GM23338 (cell line): ENCODE data around the gene MYO9A. TPM values are rescaled to one million over a fixed set of nuclear protein-coding genes. Genes with fewer than 3 reads are reported as not detected.

Source experiments
- ATAC-seq: fragments of 200-7000 bp; cut with Tn5 transposase; 3 replicates; pipeline ENCODE4 v1.9.1; 2020
- DNase-seq: peaks from one replicate; pipeline ENCODE4 v3.0.0-alpha.2; 2015; ENCODE audit warnings: low spot score
- H2AFZ ChIP-seq: fragments of 200-600 bp; sonication (generic); 2 replicates; pipeline ENCODE4 v1.8.0; 2016; ENCODE audit warnings: antibody characterized with exemption, mild to moderate bottlenecking, moderate library complexity
- H3F3A ChIP-seq: fragments of 200-600 bp; sonication (generic); replicated peaks from 2 replicates; pipeline ENCODE4 v1.8.0; 2017; ENCODE audit warnings: antibody characterized with exemption, mixed run types, low read depth
- H3K27ac ChIP-seq: fragments of 200-600 bp; sonication (generic); 2 replicates; pipeline ENCODE4 v1.6.1; 2016; ENCODE audit warnings: low read depth
- H3K27me3 ChIP-seq: fragments of 200-600 bp; sonication (generic); 2 replicates; pipeline ENCODE4 v1.8.0; 2016; ENCODE audit warnings: mild to moderate bottlenecking, mixed run types, moderate library complexity; ENCODE audit not compliant: insufficient read depth
- H3K36me3 ChIP-seq: fragments of 200-600 bp; sonication (generic); 2 replicates; pipeline ENCODE4 v1.8.0; 2016; ENCODE audit warnings: mild to moderate bottlenecking; ENCODE audit not compliant: insufficient read depth
- H3K4me1 ChIP-seq: fragments of 200-600 bp; sonication (generic); 2 replicates; pipeline ENCODE4 v1.8.0; 2016; ENCODE audit warnings: mild to moderate bottlenecking, moderate library complexity; ENCODE audit not compliant: insufficient read depth
- H3K4me2 ChIP-seq: fragments of 200-600 bp; sonication (generic); 2 replicates; pipeline ENCODE4 v1.7.1; 2017; ENCODE audit warnings: mixed run types
- H3K4me3 ChIP-seq: fragments of 200-600 bp; sonication (generic); 2 replicates; pipeline ENCODE4 v1.6.1; 2016; ENCODE audit warnings: mixed run types
- H3K79me2 ChIP-seq: fragments of 200-600 bp; sonication (generic); replicated peaks from 2 replicates; pipeline ENCODE4 v1.8.0; 2017; ENCODE audit warnings: mild to moderate bottlenecking; ENCODE audit not compliant: insufficient read depth
- H3K9me2 ChIP-seq: fragments of 200-600 bp; sonication (generic); 2 replicates; pipeline ENCODE4 v1.8.0; 2017; ENCODE audit not compliant: insufficient read depth
- H4K20me1 ChIP-seq: fragments of 200-600 bp; sonication (generic); replicated peaks from 2 replicates; pipeline ENCODE4 v1.8.0; 2017; ENCODE audit warnings: mild to moderate bottlenecking; ENCODE audit not compliant: insufficient read depth
- H3K27ac Mint-ChIP-seq: 2 replicates; pipeline ENCODE4 v1.8.0; 2020; ENCODE audit warnings: inconsistent platforms, mild to moderate bottlenecking, moderate library complexity, mixed read lengths
- H3K27me3 Mint-ChIP-seq: 3 replicates; pipeline ENCODE4 v1.8.0; 2022; ENCODE audit warnings: low read depth, mild to moderate bottlenecking, moderate library complexity, mixed read lengths, inconsistent platforms; ENCODE audit not compliant: insufficient read depth, poor library complexity
- H3K36me3 Mint-ChIP-seq: 3 replicates; pipeline ENCODE4 v1.8.0; 2021; ENCODE audit warnings: low read depth, mild to moderate bottlenecking, inconsistent platforms, moderate library complexity, mixed read lengths
- H3K4me1 Mint-ChIP-seq: 3 replicates; pipeline ENCODE4 v1.8.0; 2020; ENCODE audit warnings: mild to moderate bottlenecking, inconsistent platforms, mixed read lengths
- H3K4me3 Mint-ChIP-seq: 3 replicates; pipeline ENCODE4 v1.8.0; 2021; ENCODE audit warnings: moderate library complexity, mild to moderate bottlenecking, inconsistent platforms, mixed read lengths
- H3K9me3 Mint-ChIP-seq: 3 replicates; pipeline ENCODE4 v1.8.0; 2020; ENCODE audit warnings: moderate library complexity, mild to moderate bottlenecking, inconsistent platforms, mixed read lengths
- CREB1 ChIP-seq: fragments of 250-450 bp; sonication (Bioruptor Pico); IDR thresholded peaks from 2 replicates; pipeline ENCODE4 v1.5.0; 2020; ENCODE audit warnings: low read depth, mild to moderate bottlenecking, moderate library complexity
- EZH2 ChIP-seq: fragments of 200-600 bp; sonication (generic); IDR thresholded peaks from one replicate; pipeline ENCODE4 v1.8.0; 2017; ENCODE audit warnings: antibody characterized with exemption, mild to moderate bottlenecking, low read depth; ENCODE audit not compliant: unreplicated experiment
- EZH2phosphoT487 ChIP-seq: fragments of 200-600 bp; sonication (generic); IDR thresholded peaks from one replicate; pipeline ENCODE4 v1.8.1; 2018; ENCODE audit warnings: antibody characterized with exemption; ENCODE audit not compliant: unreplicated experiment
- JUNB ChIP-seq: IDR thresholded peaks from one replicate; pipeline ENCODE4 v1.6.1; 2016; ENCODE audit warnings: antibody characterized with exemption; ENCODE audit not compliant: unreplicated experiment
- POLR2AphosphoS5 ChIP-seq: IDR thresholded peaks from 2 replicates; pipeline ENCODE4 v1.6.1; 2016; ENCODE audit warnings: antibody characterized with exemption, low read depth
- STAT1 ChIP-seq: IDR thresholded peaks from one replicate; pipeline ENCODE4 v1.6.1; 2016; ENCODE audit warnings: antibody characterized with exemption; ENCODE audit not compliant: unreplicated experiment
- ZNF114 ChIP-seq: fragments of 250-450 bp; sonication (Bioruptor Pico); IDR thresholded peaks from 2 replicates; pipeline ENCODE4 v1.5.0; 2020; ENCODE audit warnings: mild to moderate bottlenecking, moderate library complexity
- ZNF331 ChIP-seq: fragments of 250-450 bp; sonication (Bioruptor Pico); IDR thresholded peaks from 2 replicates; pipeline ENCODE4 v1.5.0; 2020; ENCODE audit warnings: low read depth, mild to moderate bottlenecking, moderate library complexity
- polyA plus RNA-seq: library from polyadenylated mRNA; unstranded; fragments of >200 nt; fragmentation: Nextera tagmentation; extraction: Ambion mirVana; gene quantifications from 2 replicates; pipeline ENCODE4 v1.2.1, GENCODE V29; 2016
- total RNA-seq: library from RNA; depleted of rRNA; stranded (reverse); fragments of >200 nt; shearing (Covaris generic); gene quantifications from 2 replicates; pipeline ENCODE4 v1.2.3, GENCODE V29; 2014
- TF ChIP-seq, protein P1 (sequence below), 2 experiments: fragments of 200-600 bp in 1 of 2; sonication (generic) in 1 of 2; conservative IDR thresholded peaks; 2 replicates each; pipeline versions ENCODE4 v1.5.1 to v1.6.1; 2016 to 2017; ENCODE audit warnings: antibody characterized with exemption in 2 of 2, low read depth in 2 of 2, mild to moderate bottlenecking in 2 of 2, moderate library complexity in 1 of 2
- TF ChIP-seq, protein P2 (sequence below): IDR thresholded peaks from 2 replicates; pipeline ENCODE4 v1.6.1; 2016; ENCODE audit warnings: antibody characterized with exemption
- TF ChIP-seq, protein P3 (sequence below): IDR thresholded peaks from one replicate; pipeline ENCODE4 v1.6.1; 2018; ENCODE audit warnings: antibody characterized with exemption; ENCODE audit not compliant: unreplicated experiment

The MYO9A gene
- total and polyA plus RNA-seq, 2 experiments from 2014 or later = 11.6 to 32.8 TPM

DNA sequence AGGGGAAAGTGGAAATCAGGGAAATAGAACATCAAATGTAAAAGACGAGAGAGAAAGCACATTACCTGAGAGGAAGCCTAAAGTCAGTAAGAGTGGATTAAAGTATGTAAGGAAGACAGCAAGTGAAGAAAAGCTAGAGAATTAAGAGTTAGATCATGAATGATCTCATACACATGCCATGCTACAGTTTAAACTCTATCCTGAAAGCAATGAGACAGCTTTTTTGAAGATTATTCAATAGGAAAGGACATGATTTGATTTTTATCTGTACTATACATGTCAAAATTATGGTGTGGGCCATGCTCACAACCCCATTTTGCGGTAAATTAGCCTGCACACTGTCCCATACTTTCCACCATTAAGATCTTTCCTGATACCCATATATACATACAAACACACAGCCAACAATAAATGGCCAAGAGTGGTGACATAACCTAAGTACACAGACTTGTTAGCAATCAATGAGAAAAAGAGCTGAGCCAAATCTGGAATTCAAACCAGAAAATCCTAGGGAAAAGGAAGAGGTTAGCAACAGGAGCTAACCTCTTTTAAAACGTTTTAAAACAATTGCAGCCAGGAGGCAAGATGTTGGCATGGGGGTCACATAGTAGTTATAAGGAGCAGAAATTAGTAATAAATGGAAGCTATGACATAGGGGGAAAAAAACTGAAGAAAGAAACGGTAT lies 4.5 kb downstream of the MYO9A start:
- H3K36me3 Mint-ChIP-seq = no peaks in the 10 kb centered on the region; the same call in 2 of the 3 replicates
- Histone ChIP-seq H3K27me3 (no peaks in the 10 kb centered on the region), H3K4me2 (no peak overlapping the region), H3K4me3 (no peak overlapping the region), H3K79me2 (peaks cover 64% of the 10 kb centered on the region), H2AFZ (no peak overlapping the region), H4K20me1 (peaks cover 9% of the 10 kb centered on the region; the same call in 1 of the 2 replicates), H3K36me3 (no peaks in the 10 kb centered on the region), H3F3A (no peaks in the 10 kb centered on the region), H3K4me1 (0 out of 2 replicates have a peak, but pooled peaks cover 3% of the 10 kb centered on the region), H3K9me2 (no peaks in the 10 kb centered on the region), H3K27ac (no peak overlapping the region)
- peaks cover 3% of the 10 kb centered on the region for H3K27me3 Mint-ChIP-seq
- TF ChIP-seq, protein P1, sequence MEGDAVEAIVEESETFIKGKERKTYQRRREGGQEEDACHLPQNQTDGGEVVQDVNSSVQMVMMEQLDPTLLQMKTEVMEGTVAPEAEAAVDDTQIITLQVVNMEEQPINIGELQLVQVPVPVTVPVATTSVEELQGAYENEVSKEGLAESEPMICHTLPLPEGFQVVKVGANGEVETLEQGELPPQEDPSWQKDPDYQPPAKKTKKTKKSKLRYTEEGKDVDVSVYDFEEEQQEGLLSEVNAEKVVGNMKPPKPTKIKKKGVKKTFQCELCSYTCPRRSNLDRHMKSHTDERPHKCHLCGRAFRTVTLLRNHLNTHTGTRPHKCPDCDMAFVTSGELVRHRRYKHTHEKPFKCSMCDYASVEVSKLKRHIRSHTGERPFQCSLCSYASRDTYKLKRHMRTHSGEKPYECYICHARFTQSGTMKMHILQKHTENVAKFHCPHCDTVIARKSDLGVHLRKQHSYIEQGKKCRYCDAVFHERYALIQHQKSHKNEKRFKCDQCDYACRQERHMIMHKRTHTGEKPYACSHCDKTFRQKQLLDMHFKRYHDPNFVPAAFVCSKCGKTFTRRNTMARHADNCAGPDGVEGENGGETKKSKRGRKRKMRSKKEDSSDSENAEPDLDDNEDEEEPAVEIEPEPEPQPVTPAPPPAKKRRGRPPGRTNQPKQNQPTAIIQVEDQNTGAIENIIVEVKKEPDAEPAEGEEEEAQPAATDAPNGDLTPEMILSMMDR (conservative IDR thresholded peaks at IDR 0.05; ENCODE audit: low read depth in 2 of 2) = no peak
- TF ChIP-seq ZNF114 (CRISPR knock-in tag) (no peak), ZNF331 (no peak), STAT1 (no peak), JUNB (no peak), EZH2phosphoT487 (no peak), POLR2AphosphoS5 (no peak), CREB1 (no peak), EZH2 (no peak)
- TF ChIP-seq, protein P2, sequence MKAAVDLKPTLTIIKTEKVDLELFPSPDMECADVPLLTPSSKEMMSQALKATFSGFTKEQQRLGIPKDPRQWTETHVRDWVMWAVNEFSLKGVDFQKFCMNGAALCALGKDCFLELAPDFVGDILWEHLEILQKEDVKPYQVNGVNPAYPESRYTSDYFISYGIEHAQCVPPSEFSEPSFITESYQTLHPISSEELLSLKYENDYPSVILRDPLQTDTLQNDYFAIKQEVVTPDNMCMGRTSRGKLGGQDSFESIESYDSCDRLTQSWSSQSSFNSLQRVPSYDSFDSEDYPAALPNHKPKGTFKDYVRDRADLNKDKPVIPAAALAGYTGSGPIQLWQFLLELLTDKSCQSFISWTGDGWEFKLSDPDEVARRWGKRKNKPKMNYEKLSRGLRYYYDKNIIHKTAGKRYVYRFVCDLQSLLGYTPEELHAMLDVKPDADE = no peak
- TF ChIP-seq, protein P3, sequence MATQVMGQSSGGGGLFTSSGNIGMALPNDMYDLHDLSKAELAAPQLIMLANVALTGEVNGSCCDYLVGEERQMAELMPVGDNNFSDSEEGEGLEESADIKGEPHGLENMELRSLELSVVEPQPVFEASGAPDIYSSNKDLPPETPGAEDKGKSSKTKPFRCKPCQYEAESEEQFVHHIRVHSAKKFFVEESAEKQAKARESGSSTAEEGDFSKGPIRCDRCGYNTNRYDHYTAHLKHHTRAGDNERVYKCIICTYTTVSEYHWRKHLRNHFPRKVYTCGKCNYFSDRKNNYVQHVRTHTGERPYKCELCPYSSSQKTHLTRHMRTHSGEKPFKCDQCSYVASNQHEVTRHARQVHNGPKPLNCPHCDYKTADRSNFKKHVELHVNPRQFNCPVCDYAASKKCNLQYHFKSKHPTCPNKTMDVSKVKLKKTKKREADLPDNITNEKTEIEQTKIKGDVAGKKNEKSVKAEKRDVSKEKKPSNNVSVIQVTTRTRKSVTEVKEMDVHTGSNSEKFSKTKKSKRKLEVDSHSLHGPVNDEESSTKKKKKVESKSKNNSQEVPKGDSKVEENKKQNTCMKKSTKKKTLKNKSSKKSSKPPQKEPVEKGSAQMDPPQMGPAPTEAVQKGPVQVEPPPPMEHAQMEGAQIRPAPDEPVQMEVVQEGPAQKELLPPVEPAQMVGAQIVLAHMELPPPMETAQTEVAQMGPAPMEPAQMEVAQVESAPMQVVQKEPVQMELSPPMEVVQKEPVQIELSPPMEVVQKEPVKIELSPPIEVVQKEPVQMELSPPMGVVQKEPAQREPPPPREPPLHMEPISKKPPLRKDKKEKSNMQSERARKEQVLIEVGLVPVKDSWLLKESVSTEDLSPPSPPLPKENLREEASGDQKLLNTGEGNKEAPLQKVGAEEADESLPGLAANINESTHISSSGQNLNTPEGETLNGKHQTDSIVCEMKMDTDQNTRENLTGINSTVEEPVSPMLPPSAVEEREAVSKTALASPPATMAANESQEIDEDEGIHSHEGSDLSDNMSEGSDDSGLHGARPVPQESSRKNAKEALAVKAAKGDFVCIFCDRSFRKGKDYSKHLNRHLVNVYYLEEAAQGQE = no peak
- ATAC-seq = no peak
- H3K4me1 Mint-ChIP-seq = peaks cover 11% of the 10 kb centered on the region
- no peak overlapping the region for H3K27ac Mint-ChIP-seq
- no peak overlapping the region for H3K4me3 Mint-ChIP-seq
- no peak for DNase-seq
- no peaks in the 10 kb centered on the region for H3K9me3 Mint-ChIP-seq
